ENCODE data around the gene IGFBP2. TPM values are rescaled to one million over a fixed set of nuclear protein-coding genes. Genes with fewer than 3 reads are reported as not detected.

The IGFBP2 gene
- total RNA-seq, 1 donor = 1.1 TPM

DNA sequence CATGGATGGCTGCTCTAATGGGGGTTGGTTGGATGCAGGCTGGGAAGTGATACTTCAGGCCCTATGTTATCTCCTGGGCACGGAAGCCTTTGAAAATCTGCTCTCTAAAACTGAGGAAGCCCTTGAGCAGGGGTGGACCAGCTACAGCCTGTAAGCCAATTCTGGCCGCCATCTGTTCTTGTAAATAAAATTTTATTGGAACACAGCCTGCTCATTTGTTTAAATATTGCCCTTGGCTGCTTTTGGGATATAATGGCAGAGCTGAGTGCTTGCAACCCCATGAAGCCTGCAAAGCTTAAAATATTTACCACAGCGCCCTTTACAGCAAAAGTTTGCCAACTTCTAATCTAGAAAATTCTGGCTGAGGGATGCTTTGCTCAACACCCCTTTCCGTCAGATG, 11.9 kb upstream of the IGFBP2 start:
- TF ChIP-seq, protein P1, sequence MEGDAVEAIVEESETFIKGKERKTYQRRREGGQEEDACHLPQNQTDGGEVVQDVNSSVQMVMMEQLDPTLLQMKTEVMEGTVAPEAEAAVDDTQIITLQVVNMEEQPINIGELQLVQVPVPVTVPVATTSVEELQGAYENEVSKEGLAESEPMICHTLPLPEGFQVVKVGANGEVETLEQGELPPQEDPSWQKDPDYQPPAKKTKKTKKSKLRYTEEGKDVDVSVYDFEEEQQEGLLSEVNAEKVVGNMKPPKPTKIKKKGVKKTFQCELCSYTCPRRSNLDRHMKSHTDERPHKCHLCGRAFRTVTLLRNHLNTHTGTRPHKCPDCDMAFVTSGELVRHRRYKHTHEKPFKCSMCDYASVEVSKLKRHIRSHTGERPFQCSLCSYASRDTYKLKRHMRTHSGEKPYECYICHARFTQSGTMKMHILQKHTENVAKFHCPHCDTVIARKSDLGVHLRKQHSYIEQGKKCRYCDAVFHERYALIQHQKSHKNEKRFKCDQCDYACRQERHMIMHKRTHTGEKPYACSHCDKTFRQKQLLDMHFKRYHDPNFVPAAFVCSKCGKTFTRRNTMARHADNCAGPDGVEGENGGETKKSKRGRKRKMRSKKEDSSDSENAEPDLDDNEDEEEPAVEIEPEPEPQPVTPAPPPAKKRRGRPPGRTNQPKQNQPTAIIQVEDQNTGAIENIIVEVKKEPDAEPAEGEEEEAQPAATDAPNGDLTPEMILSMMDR (IDR thresholded peaks at IDR 0.05; ENCODE audit: insufficient read depth, low read length) = no peak
- no peak overlapping the region for H3K4me3 ChIP-seq (ENCODE audit: low read depth, low read length)
- DNase-seq (ENCODE audit: low read depth) = no peak

DNA sequence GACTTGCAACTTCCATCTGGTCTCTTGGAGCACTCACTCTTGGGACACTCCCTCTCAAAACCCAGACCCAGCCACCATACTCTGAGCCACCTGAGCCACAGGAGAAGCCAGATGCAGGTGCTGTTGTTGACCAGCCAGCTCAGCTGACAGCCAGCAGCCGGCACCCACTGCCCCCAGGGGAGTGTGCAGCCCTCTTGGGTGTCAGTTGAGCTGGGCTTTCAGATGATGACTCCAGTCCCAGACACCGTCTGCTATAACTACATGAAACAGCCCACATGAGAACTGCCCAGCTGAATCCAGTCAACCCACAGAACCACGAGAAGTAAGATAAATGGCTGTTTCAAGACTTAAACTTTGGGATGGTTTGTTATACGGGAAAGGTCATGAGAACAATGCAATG, 10.7 kb upstream of the IGFBP2 start:
- TF ChIP-seq, protein P1 (IDR thresholded peaks at IDR 0.05; ENCODE audit: insufficient read depth, low read length) = no peak
- no peak overlapping the region for H3K4me3 ChIP-seq (ENCODE audit: low read depth, low read length)
- DNase-seq (ENCODE audit: low read depth) = no peak

DNA sequence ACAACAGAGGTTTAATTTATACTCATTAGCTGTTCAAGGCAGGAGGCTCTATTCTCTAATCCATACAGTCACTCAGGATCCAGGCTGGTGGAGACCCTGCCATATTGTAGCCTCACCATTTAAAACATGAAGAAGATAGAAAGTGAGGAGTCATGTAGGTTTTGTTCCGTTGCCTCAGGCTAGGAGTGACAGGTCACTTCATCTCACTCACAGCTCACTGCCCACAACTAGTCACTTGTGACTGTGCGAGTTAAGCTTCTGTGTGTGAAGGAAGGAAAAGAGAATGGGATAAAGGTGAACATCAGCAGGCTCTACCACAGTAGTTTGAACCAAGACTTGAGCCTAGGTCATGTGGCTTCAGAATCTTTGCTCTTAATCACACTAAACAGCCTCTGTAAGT, 9.0 kb upstream of the IGFBP2 start:
- TF ChIP-seq, protein P1 (IDR thresholded peaks at IDR 0.05; ENCODE audit: insufficient read depth, low read length) = no peak
- DNase-seq (ENCODE audit: low read depth) = no peak
- H3K4me3 ChIP-seq (ENCODE audit: low read depth, low read length) = no peak overlapping the region

DNA sequence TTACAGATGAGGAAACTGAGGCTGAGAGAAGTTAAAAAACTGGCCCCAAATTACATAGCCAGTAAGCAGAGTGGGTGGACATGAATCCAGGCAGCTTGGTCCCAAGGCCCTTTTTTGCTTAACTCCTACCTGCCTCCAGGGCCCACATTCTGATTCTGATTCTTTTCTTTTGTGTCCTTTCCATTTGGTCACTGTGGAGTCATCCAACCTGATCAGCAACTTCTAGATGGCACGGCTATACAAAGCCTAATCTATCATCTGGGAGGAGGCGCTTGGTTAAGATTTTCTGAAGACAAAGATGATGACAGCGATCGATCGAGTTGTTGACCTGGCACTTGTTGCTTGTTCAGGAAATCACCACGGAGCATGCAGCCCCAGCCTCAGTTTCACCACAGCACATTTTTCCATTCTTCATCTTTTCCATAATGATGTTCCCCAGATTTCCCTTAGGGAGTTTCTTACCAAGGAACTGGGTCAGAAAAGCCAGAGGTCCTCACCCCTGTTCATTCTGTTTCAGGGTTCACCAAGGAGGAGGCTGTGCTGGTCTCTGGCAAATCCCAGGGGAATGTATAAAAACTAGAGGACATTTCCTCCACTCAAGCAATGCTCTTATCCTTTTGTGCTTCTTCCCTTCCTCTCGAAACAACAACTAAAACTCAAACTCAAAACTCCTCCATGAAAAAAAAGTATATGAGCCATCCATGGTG, 6.9 kb upstream of the IGFBP2 start:
- no peak overlapping the region for H3K4me3 ChIP-seq (ENCODE audit: low read depth, low read length)
- DNase-seq (ENCODE audit: low read depth) = no peak
- TF ChIP-seq, protein P1 (IDR thresholded peaks at IDR 0.05; ENCODE audit: insufficient read depth, low read length) = no peak

DNA sequence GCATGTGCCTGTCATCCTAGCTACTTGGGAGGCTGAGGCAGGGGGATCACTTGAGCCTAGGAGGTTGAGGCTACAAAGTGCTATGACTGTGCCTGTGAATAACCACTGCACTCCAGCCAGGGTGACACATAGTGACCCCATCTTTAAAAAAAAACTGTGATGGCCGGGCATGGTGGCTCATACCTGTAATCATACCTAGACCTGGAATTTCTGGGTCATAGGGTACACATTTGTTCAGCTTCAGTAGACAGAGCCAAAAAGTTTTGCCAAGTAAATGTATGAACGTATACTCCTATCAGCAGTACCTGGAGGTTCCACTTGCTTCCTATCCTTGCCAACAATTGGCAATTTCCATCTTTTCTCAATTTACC, 6.4 kb upstream of the IGFBP2 start:
- DNase-seq (ENCODE audit: low read depth) = no peak
- TF ChIP-seq, protein P1 (IDR thresholded peaks at IDR 0.05; ENCODE audit: insufficient read depth, low read length) = no peak
- no peak overlapping the region for H3K4me3 ChIP-seq (ENCODE audit: low read depth, low read length)

DNA sequence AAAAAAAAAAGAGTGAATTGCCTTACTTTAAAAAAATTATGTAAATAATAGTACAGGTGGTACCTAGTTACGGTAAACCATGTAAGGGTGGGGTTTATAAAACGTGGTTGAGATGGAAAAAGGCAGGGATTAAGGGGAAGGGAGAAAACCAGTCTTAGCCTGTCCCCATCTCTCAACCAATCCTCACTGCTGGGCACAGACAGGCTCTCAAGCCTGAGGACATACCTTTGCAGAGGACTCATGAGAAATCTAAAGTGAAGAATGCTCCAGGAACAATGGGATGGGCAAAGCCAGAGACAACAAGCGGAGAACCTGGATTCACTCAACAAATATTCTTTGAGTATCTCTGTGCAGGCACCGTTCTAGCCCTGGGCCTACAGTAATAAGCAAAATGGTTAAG, 3.4 kb upstream of the IGFBP2 start:
- TF ChIP-seq, protein P1 (IDR thresholded peaks at IDR 0.05; ENCODE audit: insufficient read depth, low read length) = no peak

More for the DNA sequence above, 3.4 kb upstream of the IGFBP2 start:
- no peak for DNase-seq (ENCODE audit: low read depth)
- no peak overlapping the region for H3K4me3 ChIP-seq (ENCODE audit: low read depth, low read length)
